IMR-90 (cell line): Measurements from ENCODE around the gene DKK2.

ENCODE experiments used
- MAZ ChIP-seq: IDR thresholded peaks from 2 replicates; pipeline ENCODE4 v1.6.1; 2012; ENCODE audit warnings: low read depth, mild to moderate bottlenecking, low read length, improper control_type of control experiment, moderate library complexity, borderline replicate concordance
- NFE2L2 ChIP-seq: fragments of 150-350 bp; IDR thresholded peaks from 2 replicates; pipeline ENCODE4 v1.6.1; 2016; ENCODE audit warnings: low read depth, mild to moderate bottlenecking, low read length
- POLR2A ChIP-seq: IDR thresholded peaks from 2 replicates; pipeline ENCODE4 v1.6.1; 2012; ENCODE audit warnings: mild to moderate bottlenecking, low read depth, low read length
- RCOR1 ChIP-seq: IDR thresholded peaks from 2 replicates; pipeline ENCODE4 v1.6.1; 2012; ENCODE audit warnings: mild to moderate bottlenecking, low read length, improper control_type of control experiment; ENCODE audit not compliant: insufficient replicate concordance
- TF ChIP-seq, protein P1 (sequence below): conservative IDR thresholded peaks from 2 replicates; pipeline ENCODE4 v1.5.1; 2012; ENCODE audit warnings: mild to moderate bottlenecking, low read depth, low read length, improper control_type of control experiment

DNA sequence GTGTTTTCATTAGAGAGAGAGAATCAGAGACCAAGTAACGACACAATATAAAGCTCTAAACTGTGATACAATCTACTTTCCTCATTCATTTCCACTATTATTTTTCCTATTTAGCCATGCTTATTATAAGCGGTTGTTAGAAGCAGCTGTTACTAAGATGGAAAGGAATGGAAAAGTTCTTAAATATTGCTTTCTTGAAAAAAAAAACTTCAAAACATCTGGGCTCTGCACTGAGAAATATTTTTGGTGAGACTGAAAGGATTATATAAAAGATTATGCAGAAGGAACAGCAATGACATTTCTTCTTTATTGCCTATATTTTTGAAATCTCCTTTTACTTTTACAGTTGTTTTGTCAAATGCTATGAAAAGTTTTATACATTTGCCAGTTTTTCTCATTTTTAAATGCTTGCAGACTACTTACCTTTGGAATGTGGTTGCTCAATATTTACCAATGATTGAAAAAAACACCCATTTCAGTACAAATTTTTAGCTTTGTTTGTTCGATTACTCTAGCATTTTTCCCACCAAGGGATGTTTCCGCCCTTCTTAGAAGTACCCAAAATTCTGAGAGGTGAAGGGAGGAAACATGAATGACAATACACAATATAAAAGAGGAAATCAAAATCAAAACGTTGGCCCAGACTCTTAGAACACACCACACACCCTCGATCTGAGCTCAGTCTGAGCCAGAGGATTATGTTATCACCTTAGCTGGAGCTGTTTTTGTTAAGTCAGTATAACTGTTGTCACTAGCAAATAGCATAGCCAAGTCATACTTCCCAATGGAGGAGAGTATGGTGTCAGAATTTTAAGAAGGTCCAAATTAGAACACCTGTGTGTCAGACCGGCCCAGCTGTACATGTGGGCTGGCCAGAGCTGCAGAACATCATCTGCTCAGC lies 18.4 kb downstream of the DKK2 start:
- TF ChIP-seq, protein P1, sequence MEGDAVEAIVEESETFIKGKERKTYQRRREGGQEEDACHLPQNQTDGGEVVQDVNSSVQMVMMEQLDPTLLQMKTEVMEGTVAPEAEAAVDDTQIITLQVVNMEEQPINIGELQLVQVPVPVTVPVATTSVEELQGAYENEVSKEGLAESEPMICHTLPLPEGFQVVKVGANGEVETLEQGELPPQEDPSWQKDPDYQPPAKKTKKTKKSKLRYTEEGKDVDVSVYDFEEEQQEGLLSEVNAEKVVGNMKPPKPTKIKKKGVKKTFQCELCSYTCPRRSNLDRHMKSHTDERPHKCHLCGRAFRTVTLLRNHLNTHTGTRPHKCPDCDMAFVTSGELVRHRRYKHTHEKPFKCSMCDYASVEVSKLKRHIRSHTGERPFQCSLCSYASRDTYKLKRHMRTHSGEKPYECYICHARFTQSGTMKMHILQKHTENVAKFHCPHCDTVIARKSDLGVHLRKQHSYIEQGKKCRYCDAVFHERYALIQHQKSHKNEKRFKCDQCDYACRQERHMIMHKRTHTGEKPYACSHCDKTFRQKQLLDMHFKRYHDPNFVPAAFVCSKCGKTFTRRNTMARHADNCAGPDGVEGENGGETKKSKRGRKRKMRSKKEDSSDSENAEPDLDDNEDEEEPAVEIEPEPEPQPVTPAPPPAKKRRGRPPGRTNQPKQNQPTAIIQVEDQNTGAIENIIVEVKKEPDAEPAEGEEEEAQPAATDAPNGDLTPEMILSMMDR, result no peak
- TF ChIP-seq RCOR1 (no peak), MAZ (no peak), POLR2A (no peak), NFE2L2 (no peak)
